GM10266 (cell line): ENCODE measurements around the gene C20orf204.
A peak's percentile ranks its signal among the peaks of the same experiment; 100 is the strongest.

ENCODE experiments used
- DNase-seq: peaks from one replicate; pipeline ENCODE4 v3.0.0; 2012; ENCODE audit errors: extremely low spot score
- TF ChIP-seq, protein P1 (sequence below): IDR thresholded peaks from 2 replicates; pipeline ENCODE4 v1.5.1; 2012; ENCODE audit warnings: mild to moderate bottlenecking, low read depth; ENCODE audit not compliant: control insufficient read depth, insufficient read depth; ENCODE audit errors: missing control alignments

Gene C20orf204

DNA sequence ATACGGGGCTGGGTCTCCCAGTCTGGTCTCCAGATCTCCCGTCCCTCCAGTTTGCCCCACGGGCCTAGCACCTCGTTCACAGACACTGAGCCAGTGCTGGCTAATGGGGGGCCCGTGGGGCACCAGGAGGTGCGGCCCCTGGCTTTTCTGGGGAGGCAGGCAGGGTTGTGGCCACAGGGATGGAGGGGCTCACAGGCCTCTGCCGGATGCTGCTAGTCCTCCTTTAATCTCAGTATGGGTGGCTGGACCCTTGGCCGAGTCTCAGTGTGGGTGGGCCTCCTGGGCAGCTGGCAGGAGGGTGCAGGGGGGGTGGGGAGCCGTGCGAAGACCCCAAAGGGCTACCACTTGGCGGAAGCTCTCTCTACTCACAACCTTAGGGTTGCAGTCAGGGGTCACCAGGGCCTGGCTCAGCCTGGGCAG is 15.1 kb downstream of the C20orf204 start:
- no peak for DNase-seq
- TF ChIP-seq, protein P1, sequence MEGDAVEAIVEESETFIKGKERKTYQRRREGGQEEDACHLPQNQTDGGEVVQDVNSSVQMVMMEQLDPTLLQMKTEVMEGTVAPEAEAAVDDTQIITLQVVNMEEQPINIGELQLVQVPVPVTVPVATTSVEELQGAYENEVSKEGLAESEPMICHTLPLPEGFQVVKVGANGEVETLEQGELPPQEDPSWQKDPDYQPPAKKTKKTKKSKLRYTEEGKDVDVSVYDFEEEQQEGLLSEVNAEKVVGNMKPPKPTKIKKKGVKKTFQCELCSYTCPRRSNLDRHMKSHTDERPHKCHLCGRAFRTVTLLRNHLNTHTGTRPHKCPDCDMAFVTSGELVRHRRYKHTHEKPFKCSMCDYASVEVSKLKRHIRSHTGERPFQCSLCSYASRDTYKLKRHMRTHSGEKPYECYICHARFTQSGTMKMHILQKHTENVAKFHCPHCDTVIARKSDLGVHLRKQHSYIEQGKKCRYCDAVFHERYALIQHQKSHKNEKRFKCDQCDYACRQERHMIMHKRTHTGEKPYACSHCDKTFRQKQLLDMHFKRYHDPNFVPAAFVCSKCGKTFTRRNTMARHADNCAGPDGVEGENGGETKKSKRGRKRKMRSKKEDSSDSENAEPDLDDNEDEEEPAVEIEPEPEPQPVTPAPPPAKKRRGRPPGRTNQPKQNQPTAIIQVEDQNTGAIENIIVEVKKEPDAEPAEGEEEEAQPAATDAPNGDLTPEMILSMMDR = no peak

DNA sequence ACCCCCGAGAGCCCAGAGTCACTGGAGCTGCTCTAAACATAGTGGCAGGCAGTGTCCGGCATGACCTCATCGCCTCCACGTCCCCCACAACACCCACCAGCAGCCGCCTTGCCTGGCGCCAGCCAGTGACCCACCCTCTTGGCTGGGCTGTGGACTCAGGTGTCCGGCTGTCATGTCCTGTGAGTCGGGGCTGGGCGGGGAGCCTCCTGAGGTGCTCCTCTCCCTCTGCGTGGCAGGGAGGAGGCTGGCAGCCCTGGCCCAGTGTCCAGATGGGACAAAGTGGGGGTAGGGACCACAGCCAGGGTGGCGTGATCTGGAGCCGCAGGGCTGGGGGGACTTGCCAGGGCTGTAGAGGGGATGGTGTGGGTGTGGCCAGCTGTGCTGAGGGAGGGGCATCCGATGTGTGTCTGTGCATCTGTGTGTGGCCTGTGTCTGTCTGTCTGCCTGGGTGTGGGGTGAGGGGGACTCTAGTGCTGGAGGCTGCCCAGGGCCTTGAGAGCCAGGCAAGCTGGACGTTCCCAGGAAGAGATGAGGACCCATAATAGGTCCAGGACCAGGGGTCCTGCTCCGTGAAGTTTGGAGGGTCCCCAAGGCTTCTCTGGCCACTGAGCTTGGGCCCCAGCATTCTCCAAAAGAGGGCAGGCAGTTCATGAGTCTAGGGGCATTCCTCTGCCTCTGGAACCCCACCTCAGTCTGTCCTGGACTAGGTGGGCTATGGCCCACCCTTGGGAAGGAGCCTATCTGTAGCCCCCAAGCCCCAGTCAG is 15.8 kb downstream of the C20orf204 start:
- DNase-seq = no peak
- TF ChIP-seq, protein P1 = no peak

DNA sequence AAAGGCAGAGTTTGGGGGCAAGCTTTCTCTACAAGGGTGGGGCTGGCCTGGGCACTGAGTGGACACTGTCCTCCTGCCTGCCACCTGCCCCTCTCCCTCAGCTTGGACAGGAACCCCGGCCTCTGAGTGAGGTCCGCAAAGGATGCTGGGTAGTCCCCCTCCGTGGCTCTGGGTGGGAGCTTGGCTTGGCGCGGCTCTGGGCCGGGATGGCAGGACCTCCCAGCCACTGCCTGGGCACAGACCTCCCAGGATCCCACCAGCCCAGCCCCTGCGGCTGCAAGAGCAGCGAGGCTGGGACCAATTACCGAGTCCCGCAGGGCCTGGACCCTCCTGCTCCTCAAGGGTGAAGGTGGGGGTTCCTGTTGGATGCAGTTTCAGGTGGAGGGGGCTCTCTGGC is 16.3 kb downstream of the C20orf204 start:
- TF ChIP-seq, protein P1 = no peak
- DNase-seq = no peak

DNA sequence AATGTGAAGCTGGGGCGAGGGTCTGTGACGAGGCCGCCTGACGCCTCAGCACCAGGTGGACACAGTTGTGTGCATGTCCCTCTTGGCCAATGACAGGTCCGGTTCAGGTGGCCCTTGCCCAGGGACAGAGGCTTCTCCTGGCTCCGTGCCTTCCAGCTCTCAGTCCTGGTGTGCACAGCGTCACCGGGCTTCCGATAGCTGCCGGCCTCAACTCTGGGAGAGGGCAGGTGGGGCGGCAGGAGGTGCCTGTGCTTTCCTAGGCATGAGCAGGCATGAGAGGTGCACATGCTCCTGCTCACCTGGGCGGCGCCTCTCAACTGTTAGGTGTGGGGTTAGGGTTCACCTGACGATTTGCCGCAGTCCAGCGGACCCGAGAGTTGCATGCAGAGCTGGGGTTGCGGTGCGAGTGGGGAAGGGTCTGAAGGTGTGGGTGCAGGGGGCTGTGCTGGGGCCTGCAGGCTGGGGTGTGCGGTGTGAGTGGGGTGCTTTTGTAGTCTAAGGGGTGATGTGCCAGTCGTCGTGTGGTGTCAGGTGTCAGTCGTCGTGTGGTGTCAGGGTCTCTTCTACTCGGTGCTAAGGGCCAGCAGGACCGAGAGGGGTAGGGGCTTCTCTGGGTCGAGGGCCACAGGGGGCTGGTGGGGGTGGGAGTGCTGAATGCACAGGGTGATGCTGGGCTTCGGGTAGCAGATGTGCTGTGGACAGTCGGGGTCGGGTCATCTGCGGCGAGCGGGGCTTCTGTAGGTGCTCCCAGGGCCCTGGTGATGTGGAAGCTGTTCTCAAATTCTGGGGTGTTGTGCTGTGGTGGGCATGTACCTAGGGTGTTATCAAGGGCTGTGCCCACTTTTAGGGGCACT is 17.2 kb downstream of the C20orf204 start:
- TF ChIP-seq, protein P1 = no peak
- DNase-seq = no peak

DNA sequence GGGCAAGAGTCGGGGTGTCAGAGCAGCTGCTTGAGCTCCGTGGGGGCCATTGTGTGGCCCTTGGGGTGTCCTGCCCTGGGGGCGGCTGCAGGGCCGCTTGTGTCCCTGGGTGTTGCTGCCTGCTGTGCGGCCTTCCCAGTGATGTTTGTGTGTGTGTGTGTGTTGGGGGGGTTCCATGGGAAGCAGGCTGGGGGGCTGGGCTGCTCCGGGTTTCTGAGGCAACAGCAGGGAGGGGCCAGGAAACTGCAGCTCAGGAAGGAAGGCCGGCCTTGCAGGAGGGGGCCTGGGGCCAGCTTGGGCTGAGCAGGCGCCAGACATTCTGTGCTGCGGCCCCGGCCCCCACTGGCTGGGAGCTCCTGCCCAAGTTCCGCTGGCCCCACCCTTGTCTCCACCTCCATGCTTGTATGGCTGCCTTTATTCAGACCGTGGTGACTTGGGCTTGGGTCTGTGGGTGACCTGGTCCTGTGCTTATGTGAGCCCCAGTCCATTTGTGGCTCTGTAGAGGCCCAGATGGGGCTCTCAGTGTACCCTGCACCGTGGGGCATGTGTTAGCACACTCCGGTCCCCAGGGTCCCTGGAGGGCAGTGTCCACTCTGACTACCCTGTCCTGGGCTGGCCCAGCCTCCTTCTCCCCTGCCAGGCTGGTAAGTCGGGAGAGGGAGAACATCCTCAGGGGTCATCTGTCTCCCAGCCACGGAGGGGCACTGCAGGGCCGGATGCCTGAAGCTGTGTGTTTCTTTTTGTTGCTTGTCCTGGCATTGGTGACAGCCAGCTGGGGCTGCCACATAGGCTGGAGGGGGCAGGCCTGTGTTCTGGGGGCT is 18.1 kb downstream of the C20orf204 start:
- DNase-seq = no peak
- TF ChIP-seq, protein P1 = peak; percentile 45

DNA sequence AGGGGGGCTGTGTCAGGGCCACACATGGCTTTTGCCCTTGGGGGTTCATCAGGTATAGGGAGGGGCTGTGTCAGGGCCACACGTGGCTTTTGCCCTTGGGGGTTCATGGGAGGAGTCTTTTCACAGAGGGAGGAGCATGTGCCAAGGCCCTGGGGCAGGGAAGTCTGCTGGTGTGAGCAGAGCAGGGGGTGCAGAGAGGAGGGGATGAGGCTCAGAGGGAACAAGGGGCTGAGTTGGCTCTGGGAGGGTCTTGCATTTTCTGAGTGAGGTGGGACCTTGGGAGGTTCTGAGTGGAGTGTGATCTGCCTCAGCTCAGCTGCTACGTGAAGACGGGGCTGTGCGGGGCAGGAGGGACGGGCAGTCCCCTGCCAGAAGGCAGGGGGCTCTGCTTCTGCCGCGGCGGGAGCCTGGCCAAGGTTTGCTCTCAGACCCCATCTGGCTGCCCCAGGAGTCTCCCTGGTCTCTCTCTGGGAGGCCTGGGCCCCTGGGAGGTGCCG is 19.5 kb downstream of the C20orf204 start:
- TF ChIP-seq, protein P1 = no peak
- DNase-seq = no peak
